Loucy (cell line): ENCODE data around the gene IL4.

Experiments used
- H2AFZ ChIP-seq: fragments of 200-600 bp; sonication (generic); 2 replicates; pipeline ENCODE4 v1.6.0; 2016; ENCODE audit warnings: antibody characterized with exemption, mild to moderate bottlenecking, low read length, moderate library complexity
- H3F3A ChIP-seq: fragments of 200-600 bp; 2 replicates; pipeline ENCODE4 v1.6.0; 2016; ENCODE audit warnings: antibody characterized with exemption, low read depth, mild to moderate bottlenecking
- H3K27me3 ChIP-seq: fragments of 200-600 bp; sonication (generic); 2 replicates; pipeline ENCODE4 v1.6.1; 2014; ENCODE audit warnings: low read length, mild to moderate bottlenecking; ENCODE audit not compliant: insufficient read depth, poor library complexity, severe bottlenecking
- H3K36me3 ChIP-seq: fragments of 200-600 bp; sonication (generic); 2 replicates; pipeline ENCODE4 v1.6.1; 2016; ENCODE audit warnings: low read length; ENCODE audit not compliant: insufficient read depth
- H3K4me1 ChIP-seq: fragments of 200-600 bp; sonication (generic); 2 replicates; pipeline ENCODE4 v1.5.1; 2014; ENCODE audit warnings: low read length, mild to moderate bottlenecking; ENCODE audit not compliant: insufficient read depth, poor library complexity, severe bottlenecking
- H3K4me2 ChIP-seq: fragments of 200-600 bp; sonication (generic); 2 replicates; pipeline ENCODE4 v1.6.0; 2014; ENCODE audit warnings: antibody characterized with exemption, low read length, low read depth, mild to moderate bottlenecking; ENCODE audit not compliant: poor library complexity, severe bottlenecking
- H3K4me3 ChIP-seq: fragments of 200-600 bp; sonication (generic); 2 replicates; pipeline ENCODE4 v1.5.1; 2014; ENCODE audit warnings: low read length, mild to moderate bottlenecking, mixed read lengths; ENCODE audit not compliant: poor library complexity, severe bottlenecking
- H3K79me2 ChIP-seq: fragments of 200-600 bp; sonication (generic); 2 replicates; pipeline ENCODE4 v1.6.1; 2014; ENCODE audit warnings: low read length; ENCODE audit not compliant: insufficient read depth
- H3K9ac ChIP-seq: fragments of 200-600 bp; sonication (generic); 2 replicates; pipeline ENCODE4 v1.6.0; 2014; ENCODE audit warnings: mild to moderate bottlenecking, low read depth, low read length, moderate library complexity; ENCODE audit not compliant: poor library complexity, severe bottlenecking
- H3K9me2 ChIP-seq: fragments of 200-600 bp; sonication (generic); replicated peaks from 2 replicates; pipeline ENCODE4 v1.6.1; 2016; ENCODE audit warnings: low read depth, low read length, mixed read lengths
- H3K9me3 ChIP-seq: fragments of 200-600 bp; sonication (generic); 2 replicates; pipeline ENCODE4 v1.6.1; 2014; ENCODE audit warnings: mild to moderate bottlenecking, antibody characterized with exemption, low read length, low read depth; ENCODE audit not compliant: insufficient read depth
- H4K20me1 ChIP-seq: fragments of 200-600 bp; sonication (generic); 2 replicates; pipeline ENCODE4 v1.6.0; 2014; ENCODE audit warnings: antibody characterized with exemption, low read length, mild to moderate bottlenecking; ENCODE audit not compliant: insufficient read depth, poor library complexity, severe bottlenecking
- EZH2phosphoT487 ChIP-seq: fragments of 200-600 bp; IDR thresholded peaks from 2 replicates; pipeline ENCODE4 v1.6.1; 2018; ENCODE audit warnings: antibody characterized with exemption, mild to moderate bottlenecking, moderate library complexity, borderline replicate concordance
- TF ChIP-seq, protein P1 (sequence below): fragments of 200-600 bp; sonication (generic); conservative IDR thresholded peaks from 2 replicates; pipeline ENCODE4 v1.5.1; 2014; ENCODE audit warnings: mild to moderate bottlenecking, antibody characterized with exemption, low read length

IL4 gene

DNA sequence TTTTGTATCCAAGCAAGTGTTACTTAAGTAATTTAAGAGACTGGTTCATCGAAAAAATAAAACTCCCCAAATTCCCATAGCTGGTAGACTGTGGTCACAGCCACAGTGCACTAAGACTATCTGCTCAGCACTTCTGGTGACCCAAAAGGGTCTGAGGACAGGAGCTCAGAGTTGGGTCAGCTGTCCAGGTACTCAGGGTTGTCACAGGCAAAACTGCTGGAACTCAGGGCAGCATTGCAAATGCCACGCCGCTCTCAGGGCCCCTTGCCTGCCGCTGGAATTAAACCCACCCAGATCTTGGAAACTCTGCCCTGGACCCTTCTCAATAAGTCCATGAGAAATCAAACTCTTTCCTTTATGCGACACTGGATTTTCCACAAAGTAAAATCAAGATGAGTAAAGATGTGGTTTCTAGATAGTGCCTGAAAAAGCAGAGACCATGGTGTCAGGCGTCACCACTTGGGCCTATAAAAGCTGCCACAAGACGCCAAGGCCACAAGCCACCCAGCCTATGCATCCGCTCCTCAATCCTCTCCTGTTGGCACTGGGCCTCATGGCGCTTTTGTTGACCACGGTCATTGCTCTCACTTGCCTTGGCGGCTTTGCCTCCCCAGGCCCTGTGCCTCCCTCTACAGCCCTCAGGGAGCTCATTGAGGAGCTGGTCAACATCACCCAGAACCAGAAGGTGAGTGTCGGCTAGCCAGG, 16.0 kb upstream of the IL4 start, which contains the start of gene IL13:
Gene IL13 (plus strand): TSS at position 498 of the 705 bp plus-strand sequence. CDS start 14 bp downstream, at position 512.
- Histone ChIP-seq H2AFZ (no peak within 1 kb of the TSS), H3K9me2 (no peaks in the 10 kb centered on the region), H3K79me2 (no peaks in the 10 kb centered on the region), H3K36me3 (no peaks in the 10 kb centered on the region), H4K20me1 (no peaks in the 10 kb centered on the region), H3K4me1 (peaks cover under 1% of the 10 kb centered on the region), H3K27me3 (no peaks in the 10 kb centered on the region), H3K9me3 (no peaks in the 10 kb centered on the region), H3K4me3 (no peak within 1 kb of the TSS), H3K4me2 (no peak within 1 kb of the TSS), H3K9ac (no peak within 1 kb of the TSS), H3F3A (no peaks in the 10 kb centered on the region)
- TF ChIP-seq, protein P1, sequence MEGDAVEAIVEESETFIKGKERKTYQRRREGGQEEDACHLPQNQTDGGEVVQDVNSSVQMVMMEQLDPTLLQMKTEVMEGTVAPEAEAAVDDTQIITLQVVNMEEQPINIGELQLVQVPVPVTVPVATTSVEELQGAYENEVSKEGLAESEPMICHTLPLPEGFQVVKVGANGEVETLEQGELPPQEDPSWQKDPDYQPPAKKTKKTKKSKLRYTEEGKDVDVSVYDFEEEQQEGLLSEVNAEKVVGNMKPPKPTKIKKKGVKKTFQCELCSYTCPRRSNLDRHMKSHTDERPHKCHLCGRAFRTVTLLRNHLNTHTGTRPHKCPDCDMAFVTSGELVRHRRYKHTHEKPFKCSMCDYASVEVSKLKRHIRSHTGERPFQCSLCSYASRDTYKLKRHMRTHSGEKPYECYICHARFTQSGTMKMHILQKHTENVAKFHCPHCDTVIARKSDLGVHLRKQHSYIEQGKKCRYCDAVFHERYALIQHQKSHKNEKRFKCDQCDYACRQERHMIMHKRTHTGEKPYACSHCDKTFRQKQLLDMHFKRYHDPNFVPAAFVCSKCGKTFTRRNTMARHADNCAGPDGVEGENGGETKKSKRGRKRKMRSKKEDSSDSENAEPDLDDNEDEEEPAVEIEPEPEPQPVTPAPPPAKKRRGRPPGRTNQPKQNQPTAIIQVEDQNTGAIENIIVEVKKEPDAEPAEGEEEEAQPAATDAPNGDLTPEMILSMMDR = no peak
- no peak for TF ChIP-seq EZH2phosphoT487

DNA sequence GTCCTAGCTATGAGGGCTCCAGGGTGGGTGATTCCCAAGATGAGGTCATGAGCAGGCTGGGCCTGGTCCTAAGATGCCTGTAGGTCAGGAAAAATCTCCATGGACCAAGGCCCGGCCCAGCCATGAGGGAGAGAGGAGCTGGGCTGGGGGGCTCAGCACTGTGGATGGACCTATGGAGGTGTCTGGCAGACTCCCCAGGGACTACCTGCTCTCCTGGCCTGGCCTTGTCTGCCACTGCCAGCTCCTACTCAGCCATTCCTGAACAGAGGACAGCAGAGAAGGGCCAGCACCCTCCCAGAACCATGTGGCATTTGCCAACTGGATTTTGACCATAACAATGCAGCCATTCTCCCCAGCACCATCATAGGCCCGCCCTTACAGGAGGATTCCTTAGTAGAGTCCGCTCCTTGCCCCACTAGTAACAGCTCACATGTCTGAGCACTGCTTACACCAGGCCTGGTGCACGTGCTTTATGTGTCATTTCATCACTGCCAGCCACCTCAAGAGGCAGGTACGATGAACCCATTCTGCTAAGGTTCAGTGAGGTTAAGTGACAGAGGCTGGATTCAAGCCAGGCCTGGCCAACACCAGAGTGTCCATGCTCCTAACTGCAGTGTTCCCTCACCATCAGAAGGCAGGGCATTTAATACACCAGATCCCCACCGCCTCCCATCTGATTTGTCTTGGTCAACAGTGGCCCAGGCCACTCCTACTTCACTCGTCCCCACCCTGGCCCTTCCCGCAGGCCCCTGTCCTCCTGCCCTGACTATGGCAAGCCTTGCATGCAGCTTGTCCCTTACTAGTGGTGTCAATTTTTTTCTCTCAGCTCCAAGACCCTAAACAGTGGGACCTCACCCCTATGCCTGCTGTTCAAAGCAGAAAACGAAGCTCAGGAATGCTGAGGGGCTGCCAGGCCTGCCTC, 15.1 kb upstream of the IL4 start:
- Histone ChIP-seq H3K9me3 (no peaks in the 10 kb centered on the region), H3K9me2 (no peaks in the 10 kb centered on the region), H3K4me3 (no peak overlapping the region), H4K20me1 (no peaks in the 10 kb centered on the region), H2AFZ (no peak overlapping the region), H3F3A (no peaks in the 10 kb centered on the region), H3K36me3 (no peaks in the 10 kb centered on the region), H3K4me2 (no peak overlapping the region), H3K9ac (no peak overlapping the region), H3K79me2 (no peaks in the 10 kb centered on the region), H3K27me3 (no peaks in the 10 kb centered on the region), H3K4me1 (peaks cover 8% of the 10 kb centered on the region)
- TF ChIP-seq, protein P1 = no peak
- TF ChIP-seq EZH2phosphoT487 = no peak

DNA sequence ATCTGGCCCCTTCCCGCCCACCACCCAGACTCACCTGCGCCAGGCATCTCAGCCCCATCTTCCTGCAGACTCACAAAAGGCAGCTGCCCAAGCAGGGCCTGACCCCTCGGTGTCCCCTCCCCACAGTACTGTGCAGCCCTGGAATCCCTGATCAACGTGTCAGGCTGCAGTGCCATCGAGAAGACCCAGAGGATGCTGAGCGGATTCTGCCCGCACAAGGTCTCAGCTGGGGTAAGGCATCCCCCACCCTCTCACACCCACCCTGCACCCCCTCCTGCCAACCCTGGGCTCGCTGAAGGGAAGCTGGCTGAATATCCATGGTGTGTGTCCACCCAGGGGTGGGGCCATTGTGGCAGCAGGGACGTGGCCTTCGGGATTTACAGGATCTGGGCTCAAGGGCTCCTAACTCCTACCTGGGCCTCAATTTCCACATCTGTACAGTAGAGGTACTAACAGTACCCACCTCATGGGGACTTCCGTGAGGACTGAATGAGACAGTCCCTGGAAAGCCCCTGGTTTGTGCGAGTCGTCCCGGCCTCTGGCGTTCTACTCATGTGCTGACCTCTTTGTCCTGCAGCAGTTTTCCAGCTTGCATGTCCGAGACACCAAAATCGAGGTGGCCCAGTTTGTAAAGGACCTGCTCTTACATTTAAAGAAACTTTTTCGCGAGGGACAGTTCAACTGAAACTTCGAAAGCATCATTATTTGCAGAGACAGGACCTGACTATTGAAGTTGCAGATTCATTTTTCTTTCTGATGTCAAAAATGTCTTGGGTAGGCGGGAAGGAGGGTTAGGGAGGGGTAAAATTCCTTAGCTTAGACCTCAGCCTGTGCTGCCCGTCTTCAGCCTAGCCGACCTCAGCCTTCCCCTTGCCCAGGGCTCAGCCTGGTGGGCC, 13.9 kb upstream of the IL4 start:
- TF ChIP-seq EZH2phosphoT487 = no peak
- TF ChIP-seq, protein P1 = no peak

More for the DNA sequence above, 13.9 kb upstream of the IL4 start:
- no peak overlapping the region for H3K4me2 ChIP-seq
- no peaks in the 10 kb centered on the region for H3F3A ChIP-seq
- no peaks in the 10 kb centered on the region for H3K79me2 ChIP-seq
- no peaks in the 10 kb centered on the region for H4K20me1 ChIP-seq
- peaks cover 10% of the 10 kb centered on the region for H3K4me1 ChIP-seq
- no peaks in the 10 kb centered on the region for H3K9me2 ChIP-seq
- H3K9ac ChIP-seq = no peak overlapping the region
- H3K36me3 ChIP-seq = no peaks in the 10 kb centered on the region
- no peaks in the 10 kb centered on the region for H3K9me3 ChIP-seq
- H3K4me3 ChIP-seq = no peak overlapping the region
- H3K27me3 ChIP-seq = no peaks in the 10 kb centered on the region
- no peak overlapping the region for H2AFZ ChIP-seq
